Pancreas (tissue), 10 donors: Measurements from ENCODE around the gene S100A12. TPM values are rescaled to one million over a fixed set of nuclear protein-coding genes. Genes with fewer than 3 reads are reported as not detected.
A peak's percentile ranks its signal among the peaks of the same experiment; 100 is the strongest.

Source experiments
- ATAC-seq, 4 donors: fragments of 200-7000 bp; cut with Tn5 transposase; one replicate each; pipeline versions ENCODE4 v1.8.0 to v1.9.1; 2020; ENCODE audit warnings: mild to moderate bottlenecking in 4 of 4, moderate library complexity in 4 of 4
- DNase-seq, 6 donors: peaks; one replicate each; pipeline ENCODE4 v3.0.0-alpha.2; 2020
- FAIRE-seq: peaks from 2 replicates; lab custom pipeline; 2012; peaks lifted over from hg19 to GRCh38; lab: Jason Lieb, UNC
- H3K27ac ChIP-seq, 4 donors: fragments of 200-600 bp; sonication (generic); 1 replicate in 3 of 4; 2 replicates in 1 of 4; pipeline versions ENCODE4 v1.5.0 to v1.8.0; 2020
- H3K27me3 ChIP-seq, 4 donors: fragments of 200-600 bp; one replicate each; pipeline ENCODE4 v1.8.0; 2021
- H3K36me3 ChIP-seq, 3 donors: fragments of 200-600 bp; sonication (generic) in 1 of 3; one replicate each; pipeline versions ENCODE4 v1.5.0 to v1.8.0; 2020 to 2021
- H3K4me1 ChIP-seq, 3 donors: fragments of 200-600 bp; one replicate each; pipeline ENCODE4 v1.8.0; 2021
- H3K4me3 ChIP-seq, 4 donors: fragments of 200-600 bp; sonication (generic) in 2 of 4; one replicate each; pipeline versions ENCODE4 v1.5.0 to v1.8.0; 2020 to 2021
- H3K9me3 ChIP-seq, 4 donors: fragments of 200-600 bp; one replicate each; pipeline ENCODE4 v1.8.0; 2021
- CTCF ChIP-seq, 4 donors: fragments of 200-600 bp; sonication (generic) in 3 of 4; IDR thresholded peaks; one replicate each; pipeline versions ENCODE4 v1.5.0 to v1.8.0; 2021; ENCODE audit warnings: antibody characterized with exemption in 4 of 4
- WGBS, 2 donors: extraction: QIAGEN DNeasy Blood & Tissue Kit; methylation state at CpG; one replicate each; pipeline ENCODE4 v1.1.7; 2013; 5-methylcytosine and 5-hydroxymethylcytosine counted together
- intact Hi-C, 3 donors: fragments of 100-400 bp; cut with DNase I; formaldehyde crosslinking; loops; one replicate each; pipeline versions ENCODE4 v1.11.1 to v1.14.2; 2022
- polyA plus RNA-seq, 2 donors: library from polyadenylated mRNA; stranded (reverse); fragments of 200-250 nt; gene quantifications; one replicate each; pipeline ENCODE4 v1.2.3, GENCODE V29; 2013
- total RNA-seq, 6 donors: library from RNA; stranded (reverse); fragmentation: NEBNext Ultra II Directional in 4 of 6; extraction: Animal tissue kit (Norgen Biotek cat#: 25700) in 4 of 6; gene quantifications; one replicate each; pipeline versions ENCODE4 v1.2.1 to v1.2.4, GENCODE V29; 2021 to 2023
- donor health status: healthy with polysubstance abuse.
- donor health status: DM: no; HTN: no; CAD: no; lungs with moderate emphysema.
- donor health status: DM: no; HTN: no; CAD: no.
- donor health status: control.
- donor health status: control.
- donor health status: Bipolar disorder and iron deficiency.
- donor health status: DM: yes; HTN: yes; CAD: no.
- donor health status: DM: no; HTN: no; CAD: no.
- donor health status: DM: no; HTN: no; CAD: no.
- donor health status: DM: yes; HTN: yes; CAD: no.

The S100A12 gene
- total and polyA plus RNA-seq, 8 donors = 0.44 to 5.2 (median 1.8) TPM; not detected in 1

- H3K27ac ChIP-seq = no peak overlapping the region
- WGBS, 2 donors = 78 to 86% methylated on average over 11 of the region's 11 CpGs
- DNase-seq (no peak), FAIRE-seq (no peak), ATAC-seq (no peak)
- TF ChIP-seq CTCF (IDR thresholded peaks at IDR 0.05) = no peak
- intact Hi-C loops = no loop called here
- H3K4me1 ChIP-seq = no peaks in the 10 kb centered on the region
- H3K4me3 ChIP-seq = no peak overlapping the region
- H3K27me3 ChIP-seq = no peaks in the 10 kb centered on the region
- no peaks in the 10 kb centered on the region for H3K9me3 ChIP-seq
- no peaks in the 10 kb centered on the region for H3K36me3 ChIP-seq
Measured at GRCh38 chr1:153360592-153361479, 14.6 kb downstream of the S100A12 start.

- no peak for DNase-seq
- Histone ChIP-seq H3K27ac (no peak overlapping the region), H3K9me3 (no peaks in the 10 kb centered on the region), H3K4me3 (no peak overlapping the region), H3K36me3 (no peaks in the 10 kb centered on the region), H3K27me3 (no peaks in the 10 kb centered on the region), H3K4me1 (no peaks in the 10 kb centered on the region)
- TF ChIP-seq CTCF (IDR thresholded peaks at IDR 0.05) = no peak
- intact Hi-C loops = no loop called here
- 84 to 86% methylated on average over 2 of the region's 2 CpGs for WGBS, 2 donors
- peak in 1 of 4 donors; percentile 28 for ATAC-seq
- FAIRE-seq = no peak
Measured at GRCh38 chr1:153360190-153360589, 15.2 kb downstream of the S100A12 start.

GRCh38 chr1:153359241-153359640 is 16.2 kb downstream of the S100A12 start:
- Histone ChIP-seq H3K36me3 (no peaks in the 10 kb centered on the region), H3K9me3 (no peaks in the 10 kb centered on the region), H3K27me3 (no peaks in the 10 kb centered on the region), H3K27ac (no peak overlapping the region), H3K4me3 (peak overlapping the region in 1 of 4 donors; percentile 9), H3K4me1 (no peaks in the 10 kb centered on the region)
- intact Hi-C loops = no loop called here
- WGBS, 2 donors = 76 to 84% methylated on average over 6 of the region's 6 CpGs
- ATAC-seq = no peak
- no peak for DNase-seq
- TF ChIP-seq CTCF (IDR thresholded peaks at IDR 0.05) = no peak
- FAIRE-seq = no peak

GRCh38 chr1:153358691-153358975 is 16.8 kb downstream of the S100A12 start:
- no peak for ATAC-seq
- no peak for FAIRE-seq
- WGBS, 2 donors = 67 to 76% methylated on average over 3 of the region's 3 CpGs
- intact Hi-C loops = no loop called here
- TF ChIP-seq CTCF (IDR thresholded peaks at IDR 0.05) = no peak
- no peak for DNase-seq
- Histone ChIP-seq H3K36me3 (no peaks in the 10 kb centered on the region), H3K27ac (no peak overlapping the region), H3K27me3 (no peaks in the 10 kb centered on the region), H3K4me1 (no peaks in the 10 kb centered on the region), H3K4me3 (peak overlapping the region in 1 of 4 donors; percentile 9), H3K9me3 (no peaks in the 10 kb centered on the region)
